NT2/D1 (cell line): Measurements from ENCODE around the gene IL21R.

ENCODE experiments used
- YY1 ChIP-seq: IDR thresholded peaks from 2 replicates; pipeline ENCODE4 v1.6.1; 2011; ENCODE audit not compliant: insufficient read length, insufficient read depth
- ZNF274 ChIP-seq: IDR thresholded peaks from 2 replicates; pipeline ENCODE4 v1.6.1; 2011; ENCODE audit warnings: mild to moderate bottlenecking, low read depth, low read length

DNA sequence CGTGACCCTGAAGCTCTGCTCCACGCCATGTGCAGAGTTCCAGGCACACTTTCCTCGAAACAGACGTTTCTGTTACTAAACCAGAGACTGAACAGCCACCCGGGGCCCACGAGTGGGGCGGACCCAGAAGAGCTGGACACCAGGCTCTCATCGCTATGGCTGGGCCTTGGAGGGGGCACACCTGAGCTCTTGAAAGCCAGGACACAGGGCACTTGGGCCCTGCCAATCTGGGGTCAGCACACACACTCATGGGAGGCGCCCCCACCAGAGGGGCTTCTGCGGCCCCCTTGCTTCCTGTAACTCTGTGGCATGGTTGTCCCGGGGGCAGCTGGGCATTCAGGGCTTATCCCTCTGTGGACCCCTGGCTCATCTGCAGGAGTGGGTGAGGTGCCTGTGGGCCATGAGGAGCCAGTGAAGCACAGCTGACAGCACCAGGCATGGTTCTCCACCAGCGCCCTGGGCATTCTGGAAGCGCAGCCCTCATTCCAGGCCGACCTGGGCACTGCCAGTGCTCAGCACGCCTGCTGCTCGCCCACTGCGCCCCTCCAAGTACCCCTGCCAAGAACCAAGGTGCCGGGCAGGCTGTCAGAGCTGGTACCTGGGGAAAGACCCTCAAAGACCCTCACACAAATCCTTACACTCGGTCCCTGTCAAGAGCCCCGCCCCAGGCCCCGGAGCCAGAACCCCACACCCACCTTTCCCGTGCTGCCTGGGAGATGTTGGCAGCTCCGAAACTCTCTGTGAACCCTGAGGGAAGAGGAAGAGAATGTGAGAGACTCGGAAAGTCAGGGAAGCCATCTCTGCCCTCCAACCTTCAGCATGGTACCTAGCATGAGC, 61.1 kb downstream of the IL21R start:
- no peak for TF ChIP-seq ZNF274
- no peak for TF ChIP-seq YY1
